ENCODE measurements around the gene ZACN.
"Not testable (repeated sequence)": the region's sequence is repeated elsewhere in the genome, so short reads cannot be mapped to it uniquely, and the experiment has no call there.

ZACN gene

DNA sequence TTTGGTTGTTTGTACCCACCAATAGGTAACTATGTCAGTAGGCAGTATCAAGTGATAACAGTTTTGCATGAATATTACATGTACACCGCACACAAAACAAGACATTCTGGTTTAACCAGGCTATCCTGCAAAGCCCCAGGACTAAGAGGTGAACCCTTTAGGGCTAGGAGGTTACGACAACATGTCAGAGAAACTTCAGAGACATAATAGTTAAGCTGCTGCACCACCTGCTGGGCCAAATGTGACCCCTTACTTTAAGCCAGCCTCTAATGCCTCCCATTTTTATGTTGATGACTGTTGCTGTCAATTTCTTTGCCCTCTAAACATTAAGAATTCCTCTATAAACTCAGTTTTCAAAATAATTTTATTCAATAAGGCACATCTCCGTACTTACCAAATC lies 22.1 kb upstream of the ZACN start:
- no peak for TF ChIP-seq CTCF (IDR thresholded peaks at IDR 0.05; ENCODE audit: low read length, missing control alignments)
- no peak for DNase-seq (ENCODE audit: low read depth)
- H3K4me3 ChIP-seq (replicated peaks; ENCODE audit: low read depth, low read length) = no peak overlapping the region

- DNase-seq (ENCODE audit: low read depth) = not testable (repeated sequence)
Observed at GRCh38 chr17:76058264-76058663, 20.7 kb upstream of the ZACN start.

DNA sequence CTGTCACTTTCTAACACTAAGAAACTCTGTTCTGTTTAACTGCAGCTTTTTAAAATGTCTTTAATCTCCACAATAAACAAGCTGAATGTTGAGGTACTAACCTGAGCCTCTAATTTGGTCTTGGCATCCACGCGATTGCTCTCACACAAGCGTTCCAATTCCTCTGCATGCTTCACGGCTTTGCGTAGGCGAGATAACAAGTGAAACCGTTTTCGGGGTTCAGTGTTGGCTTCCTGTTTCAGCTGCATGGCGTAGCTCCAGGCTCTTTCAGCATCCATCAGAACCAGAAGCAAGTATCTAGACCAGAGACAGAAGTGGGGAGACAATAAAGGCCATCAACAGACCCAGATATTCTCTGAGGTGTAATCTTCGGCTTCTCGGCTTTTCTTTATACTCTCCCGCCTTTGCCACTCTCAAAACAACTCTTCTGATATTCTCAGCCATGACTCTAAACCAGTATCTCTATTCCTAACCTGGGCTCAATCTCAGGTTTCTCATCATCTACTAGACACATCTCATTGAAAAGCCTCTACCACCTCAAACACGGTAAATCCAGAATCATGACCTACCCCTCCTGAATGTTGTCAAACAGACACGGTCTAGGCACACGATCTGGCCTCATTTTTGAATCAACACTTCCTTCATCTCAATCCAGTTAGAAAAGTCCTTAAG lies 15.0 kb upstream of the ZACN start:
- TF ChIP-seq CTCF (IDR thresholded peaks at IDR 0.05; ENCODE audit: low read length, missing control alignments) = no peak
- no peak for DNase-seq (ENCODE audit: low read depth)
- H3K4me3 ChIP-seq (replicated peaks; ENCODE audit: low read depth, low read length) = no peak overlapping the region

More at GRCh38 chr17:76058264-76058663, 20.7 kb upstream of the ZACN start:
- not testable (repeated sequence) for H3K4me3 ChIP-seq (replicated peaks; ENCODE audit: low read depth, low read length)

DNA sequence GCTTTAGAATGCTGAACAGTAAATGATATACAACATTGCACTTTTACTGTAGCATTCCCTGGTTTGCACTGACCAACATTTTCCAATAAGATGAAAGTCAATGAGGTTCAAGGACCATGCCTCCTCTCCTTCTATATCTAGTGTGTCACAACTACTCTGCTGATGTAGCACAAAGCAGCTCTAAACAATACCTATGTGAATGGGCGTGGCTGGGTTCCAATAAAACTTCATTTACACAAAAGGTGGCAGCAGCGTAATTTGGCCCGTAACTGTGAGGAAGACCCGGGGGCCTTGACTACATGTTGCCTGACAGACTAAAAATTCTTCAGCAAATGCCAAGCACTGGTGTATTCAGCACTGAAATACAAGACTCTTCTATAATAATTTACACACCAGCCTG lies 13.2 kb upstream of the ZACN start:
- TF ChIP-seq CTCF (IDR thresholded peaks at IDR 0.05; ENCODE audit: low read length, missing control alignments) = no peak
- no peak overlapping the region for H3K4me3 ChIP-seq (replicated peaks; ENCODE audit: low read depth, low read length)
- no peak for DNase-seq (ENCODE audit: low read depth)

- DNase-seq (ENCODE audit: low read depth) = no peak
- H3K4me3 ChIP-seq (replicated peaks; ENCODE audit: low read depth, low read length) = peak overlapping the region; percentile 80
- no peak for TF ChIP-seq CTCF (IDR thresholded peaks at IDR 0.05; ENCODE audit: low read length, missing control alignments)
Observed at GRCh38 chr17:76071531-76072147, 7.3 kb upstream of the ZACN start.

GRCh38 chr17:76072148-76072858 lies 6.7 kb upstream of the ZACN start, which contains the start of gene SRP68:
Gene SRP68, minus strand, starts transcription at chr17:76072517. Its CDS starts 26 bp downstream, at chr17:76072491.
- no peak for TF ChIP-seq CTCF (IDR thresholded peaks at IDR 0.05; ENCODE audit: low read length, missing control alignments)
- peak; percentile 92 for DNase-seq (ENCODE audit: low read depth)
- H3K4me3 ChIP-seq (replicated peaks; ENCODE audit: low read depth, low read length) = peak within 1 kb of the TSS; percentile 80
